GM12878 (cell line): ENCODE measurements around the gene MCAT. TPM values are rescaled to one million over a fixed set of nuclear protein-coding genes. Genes with fewer than 3 reads are reported as not detected.

Source experiments
- ATAC-seq: fragments of 200-7000 bp; cut with Tn5 transposase; 3 replicates; pipeline ENCODE4 v1.9.1; 2020; ENCODE audit warnings: mild to moderate bottlenecking, moderate library complexity
- BruUV-seq: library from RNA; stranded (reverse); fragments of 400-500 nt; replicated peaks from 2 replicates; lab custom pipeline; 2021; lab: Mats Ljungman, UMichigan
- CTCF ChIA-PET: fragments of 300-600 bp; sonication (Branson Sonifier 250); formaldehyde crosslinking; extraction: SDS; loops from one replicate; lab custom pipeline; 2021; ENCODE audit warnings: inconsistent platforms; lab: Yijun Ruan, JAX
- POLR2A ChIA-PET: fragments of 350-600 bp; formaldehyde crosslinking; extraction: SDS; loops from one replicate; lab custom pipeline; 2021; ENCODE audit warnings: inconsistent platforms; lab: Charles Lee
- RAD21 ChIA-PET: fragments of 300-600 bp; sonication (Branson Sonifier 250); formaldehyde crosslinking; loops from one replicate; lab custom pipeline; 2023; ENCODE audit warnings: antibody characterized with exemption; ENCODE audit not compliant: unreplicated experiment; lab: Charles Lee
- SMC1A ChIA-PET: fragments of 300-600 bp; sonication (Branson Sonifier 250); formaldehyde crosslinking; loops from one replicate; lab custom pipeline; 2023; ENCODE audit not compliant: unreplicated experiment, uncharacterized antibody; lab: Charles Lee
- DNase-seq: peaks from one replicate; pipeline ENCODE4 v3.0.0-alpha.2; 2011; ENCODE audit warnings: low read depth, low spot score
- FAIRE-seq: peaks from 3 replicates; lab custom pipeline; 2011; peaks lifted over from hg19 to GRCh38; lab: Jason Lieb, UNC
- H2AFZ ChIP-seq: 2 replicates; pipeline ENCODE4 v1.6.0; 2011; ENCODE audit warnings: low read depth, low read length, control low read depth; ENCODE audit not compliant: control insufficient read depth
- H3K27ac ChIP-seq: 2 replicates; pipeline ENCODE4 v1.5.1; 2011; ENCODE audit warnings: control low read depth; ENCODE audit not compliant: control insufficient read depth, insufficient read depth
- H3K27me3 ChIP-seq, 2 experiments: replicated peaks in 1 of 2; 2 replicates each; pipeline versions ENCODE4 v1.6.0 to v1.6.1; 2011; ENCODE audit warnings: low read length in 1 of 2; ENCODE audit not compliant: control insufficient read depth in 2 of 2, insufficient read depth in 2 of 2
- H3K36me3 ChIP-seq, 2 experiments: 2 replicates each; pipeline ENCODE4 v1.5.1; 2011; ENCODE audit warnings: low read length in 1 of 2; ENCODE audit not compliant: control insufficient read depth in 2 of 2, insufficient read depth in 2 of 2
- H3K4me1 ChIP-seq: 2 replicates; pipeline ENCODE4 v1.6.1; 2011; ENCODE audit warnings: mild to moderate bottlenecking, low read length, moderate library complexity, mixed read lengths; ENCODE audit not compliant: control insufficient read depth, insufficient read depth
- H3K4me2 ChIP-seq: 2 replicates; pipeline ENCODE4 v1.6.0; 2011; ENCODE audit warnings: control low read depth; ENCODE audit not compliant: control insufficient read depth, insufficient read depth
- H3K4me3 ChIP-seq: fragments of 200-600 bp; sonication (generic); 2 replicates; pipeline ENCODE4 v1.5.1; 2016
- H3K79me2 ChIP-seq: 2 replicates; pipeline ENCODE4 v1.6.0; 2011; ENCODE audit warnings: low read length; ENCODE audit not compliant: control insufficient read depth, insufficient read depth
- H3K9ac ChIP-seq: 2 replicates; pipeline ENCODE4 v1.8.0; 2011; ENCODE audit warnings: low read length, control low read depth, mixed read lengths; ENCODE audit not compliant: control insufficient read depth, insufficient read depth
- H3K9me3 ChIP-seq: replicated peaks from 3 replicates; pipeline ENCODE4 v1.5.1; 2011; ENCODE audit warnings: mild to moderate bottlenecking, low read length; ENCODE audit not compliant: control insufficient read depth, insufficient read depth
- H4K20me1 ChIP-seq: 2 replicates; pipeline ENCODE4 v1.6.0; 2011; ENCODE audit not compliant: control insufficient read depth, insufficient read depth
- BACH1 ChIP-seq: fragments of 450-650 bp; IDR thresholded peaks from 2 replicates; pipeline ENCODE4 v1.6.1; 2017; ENCODE audit warnings: mild to moderate bottlenecking, borderline replicate concordance
- BCL3 ChIP-seq: IDR thresholded peaks from 2 replicates; pipeline ENCODE4 v1.6.1; 2011; ENCODE audit warnings: borderline replicate concordance, low read depth, mild to moderate bottlenecking, moderate library complexity, low read length; ENCODE audit not compliant: insufficient read depth, poor library complexity, severe bottlenecking
- CHD2 ChIP-seq: IDR thresholded peaks from 2 replicates; pipeline ENCODE4 v1.6.1; 2011; ENCODE audit warnings: low read depth, low read length, improper control_type of control experiment, borderline replicate concordance
- ETV6 ChIP-seq, 2 experiments: fragments of 450-650 bp in 1 of 2; IDR thresholded peaks in 1 of 2; conservative IDR thresholded peaks in 1 of 2; 2 replicates each; pipeline ENCODE4 v1.6.1; 2014; ENCODE audit warnings: antibody characterized with exemption in 1 of 2, borderline replicate concordance in 1 of 2, low read depth in 1 of 2, mild to moderate bottlenecking in 1 of 2, moderate library complexity in 1 of 2
- KDM1A ChIP-seq: fragments of 200-600 bp; sonication (generic); IDR thresholded peaks from 2 replicates; pipeline ENCODE4 v1.6.1; 2016; ENCODE audit warnings: borderline replicate concordance
- TCF7 ChIP-seq: IDR thresholded peaks from 2 replicates; pipeline ENCODE4 v1.6.1; 2014; ENCODE audit warnings: antibody characterized with exemption, borderline replicate concordance
- ZNF687 ChIP-seq: fragments of 450-650 bp; IDR thresholded peaks from 2 replicates; pipeline ENCODE4 v1.6.1; 2017; ENCODE audit warnings: mild to moderate bottlenecking, moderate library complexity
- WGBS: methylation state at CpG from one replicate; pipeline ENCODE4 v1.1.6; 2016; ENCODE audit warnings: low lambda C conversion rate; ENCODE audit not compliant: insufficient replicate concordance, insufficient coverage; ENCODE audit errors: missing lambda C conversion rate; 5-methylcytosine and 5-hydroxymethylcytosine counted together
- in situ Hi-C: fragments of 300-500 bp; cut with MboI; formaldehyde crosslinking; loops from 9 replicates; pipeline ENCODE4 v1.14.3; 2018; ENCODE audit warnings: mixed read lengths
- intact Hi-C: fragments of 100-400 bp; cut with micrococcal nuclease; formaldehyde crosslinking; loops from one replicate; pipeline ENCODE4 v1.14.2; 2022; ENCODE audit not compliant: unreplicated experiment
- polyA plus RNA-seq, 11 experiments: library from polyadenylated mRNA; depleted of rRNA in 4 of 11; unstranded in 6 of 11; stranded (reverse) in 5 of 11; fragments of >200 nt; fragmentation: Nextera tagmentation in 4 of 11; fragmentation: Illumina TruSeq in 1 of 11; extraction: Ambion mirVana in 4 of 11; extraction: Trizol in 1 of 11; gene quantifications; 1 replicate in 1 of 11; 2 replicates in 10 of 11; pipeline versions ENCODE4 v1.2.1 to v1.2.3, GENCODE V29; 2011 to 2016; ENCODE audit warnings: inconsistent platforms in 2 of 11, missing spikeins in 2 of 11, low read depth in 1 of 11
- total RNA-seq, 4 experiments: library from RNA; depleted of rRNA in 3 of 4; stranded (reverse); fragments of >200 nt in 3 of 4; fragmentation: Illumina TruSeq in 1 of 4; extraction: Trizol in 1 of 4; gene quantifications; 2 replicates each; pipeline versions ENCODE4 v1.2.1 to v1.2.3, GENCODE V29; 2013 to 2021

The MCAT gene
- total and polyA plus RNA-seq, 10 of the 15 experiments (the other 5 are each of a cell fraction or from before 2014, with no cell fraction given), result 3.6 to 29.1 (median 19.3) TPM

- H3K4me3 ChIP-seq, result no peak overlapping the region
- POLR2A ChIA-PET, result no interaction called here
- FAIRE-seq, result no peak
- no peaks in the 10 kb centered on the region for H3K9me3 ChIP-seq
- no peak overlapping the region for H3K4me2 ChIP-seq
- intact Hi-C loops (no loop called here), in situ Hi-C loops (no loop called here)
- 79% methylated on average over 25 of the region's 25 CpGs for WGBS
- H3K36me3 ChIP-seq, result peaks cover 2 to 8% of the 10 kb centered on the region in 2 experiments; a peak in 3 of 4 replicates
- no peak for DNase-seq
- SMC1A ChIA-PET, result interaction anchor here (1.0 kb wide), 1 partner anchor 19 kb away, joined by 3 read pairs; no protein-coding TSS in a partner anchor
- H3K9ac ChIP-seq, result no peak overlapping the region
- no peaks in the 10 kb centered on the region for H3K4me1 ChIP-seq
- H3K27ac ChIP-seq, result no peak overlapping the region
- no peaks in the 10 kb centered on the region for H3K79me2 ChIP-seq
- ATAC-seq, result no peak
- no peak overlapping the region for H2AFZ ChIP-seq
- no peaks in the 10 kb centered on the region for H3K27me3 ChIP-seq
- TF ChIP-seq BACH1 (no peak), KDM1A (no peak)
- TF ChIP-seq, all 136 proteins: peak for 0
- CTCF ChIA-PET, result no interaction called here
- RAD21 ChIA-PET, result no interaction called here
- no peaks in the 10 kb centered on the region for H4K20me1 ChIP-seq
- no TSS peak for BruUV-seq
Observed at GRCh38 chr22:43168471-43169309, 25.5 kb upstream of the MCAT start.

GRCh38 chr22:43167001-43167589 lies 23.9 kb upstream of the MCAT start:
- ChIA-PET POLR2A (no interaction called here), RAD21 (no interaction called here), CTCF (no interaction called here), SMC1A (no interaction called here)
- FAIRE-seq (no peak), ATAC-seq (no peak), DNase-seq (no peak)
- Histone ChIP-seq H3K4me2 (no peak overlapping the region), H2AFZ (no peak overlapping the region), H3K4me1 (no peaks in the 10 kb centered on the region; the same call in 1 of the 2 replicates), H4K20me1 (no peaks in the 10 kb centered on the region), H3K27ac (no peak overlapping the region), H3K27me3 (no peaks in the 10 kb centered on the region), H3K36me3 (peaks cover 0 to 2% of the 10 kb centered on the region in 2 experiments; a peak in 3 of 4 replicates), H3K9ac (no peak overlapping the region), H3K9me3 (no peaks in the 10 kb centered on the region), H3K79me2 (no peaks in the 10 kb centered on the region), H3K4me3 (no peak overlapping the region)
- 98% methylated on average over 19 of the region's 19 CpGs for WGBS
- no TSS peak for BruUV-seq
- in situ Hi-C loops (no loop called here), intact Hi-C loops (no loop called here)
- no peak for TF ChIP-seq ZNF687
- no peak for TF ChIP-seq TCF7
- no peak for TF ChIP-seq ETV6 (conservative IDR thresholded peaks at IDR 0.05 in 1 of 2, IDR thresholded peaks at IDR 0.05 in 1 of 2; ENCODE audit: borderline replicate concordance in 1 of 2, low read depth in 1 of 2)
- TF ChIP-seq CHD2, result no peak
- TF ChIP-seq BCL3, result no peak
